Transverse colon (tissue), 4 donors: ENCODE measurements around the gene DBI. TPM values are rescaled to one million over a fixed set of nuclear protein-coding genes. Genes with fewer than 3 reads are reported as not detected.

Experiments
- DNase-seq: peaks from one replicate; pipeline ENCODE4 v3.0.0-alpha.2; 2019
- H3K27ac ChIP-seq, 4 donors: fragments of 200-600 bp; sonication (generic); 2 replicates each; pipeline ENCODE4 v1.5.1; 2016 to 2018; ENCODE audit warnings: inconsistent platforms in 4 of 4
- H3K27me3 ChIP-seq: fragments of 200-600 bp; sonication (generic); 2 replicates; pipeline ENCODE4 v1.5.1; 2017; ENCODE audit warnings: inconsistent platforms
- H3K36me3 ChIP-seq, 4 donors: fragments of 200-600 bp; sonication (generic); 2 replicates each; pipeline ENCODE4 v1.5.1; 2017 to 2019; ENCODE audit warnings: inconsistent platforms in 4 of 4
- H3K4me1 ChIP-seq, 4 donors: fragments of 200-600 bp; sonication (generic); 2 replicates each; pipeline ENCODE4 v1.5.1; 2017 to 2020; ENCODE audit warnings: inconsistent platforms in 4 of 4
- H3K4me3 ChIP-seq, 4 donors: fragments of 200-600 bp; sonication (generic); 1 replicate in 1 of 4; 2 replicates in 3 of 4; pipeline versions ENCODE4 v1.5.1 to v1.6.1; 2017 to 2019; ENCODE audit warnings: inconsistent platforms in 4 of 4
- H3K9me3 ChIP-seq, 2 donors: fragments of 200-600 bp; sonication (generic); 2 replicates each; pipeline ENCODE4 v1.5.1; 2017 to 2019; ENCODE audit warnings: inconsistent platforms in 2 of 2
- CTCF ChIP-seq, 5 experiments: fragments of 200-600 bp in 3 of 5; fragments of 450-650 bp in 2 of 5; sonication (generic) in 3 of 5; IDR thresholded peaks; 1 replicate in 2 of 5; 2 replicates in 3 of 5; pipeline ENCODE4 v1.5.1; 2016 to 2017; ENCODE audit warnings: antibody characterized with exemption in 5 of 5, inconsistent platforms in 3 of 5, mild to moderate bottlenecking in 2 of 5, moderate library complexity in 1 of 5
- EP300 ChIP-seq: sonication (generic); formaldehyde crosslinking; IDR thresholded peaks from one replicate; pipeline ENCODE4 v1.6.1; 2017; ENCODE audit warnings: antibody characterized with exemption, low read depth
- POLR2A ChIP-seq: fragments of 450-650 bp; IDR thresholded peaks from one replicate; pipeline ENCODE4 v1.6.1; 2016; ENCODE audit warnings: antibody characterized with exemption, mild to moderate bottlenecking, moderate library complexity
- POLR2AphosphoS5 ChIP-seq, 3 donors: sonication (generic); formaldehyde crosslinking; IDR thresholded peaks; one replicate each; pipeline ENCODE4 v1.6.1; 2016; ENCODE audit warnings: antibody characterized with exemption in 3 of 3
- WGBS, 2 donors: methylation state at CpG; one replicate each; pipeline ENCODE4 v1.1.5; 2018; ENCODE audit warnings: low coverage in 1 of 2; 5-methylcytosine and 5-hydroxymethylcytosine counted together
- in situ Hi-C, 4 donors: fragments of 200-750 bp; cut with MboI; loops; one replicate each; pipeline versions ENCODE4 v1.15.0 to v1.15.1; 2017; ENCODE audit warnings: low sequenced_read_pairs in 3 of 4, low pct_ligation_motif_present in 1 of 4, low pct_unique_long_range_greater_than_20kb in 1 of 4
- intact Hi-C: fragments of 100-400 bp; cut with DNase I; formaldehyde crosslinking; loops from one replicate; pipeline ENCODE4 v1.15.1; 2023; ENCODE audit warnings: low total_unique reads
- total RNA-seq, 4 donors: library from RNA; depleted of rRNA; stranded (reverse); fragments of >200 nt; gene quantifications; one replicate each; pipeline ENCODE4 v1.1.0, GENCODE V29; 2016

Gene DBI
- total RNA-seq, 4 donors from 2014 or later, result 33.8 to 212 (median 149) TPM

GRCh38 chr2:119383410-119384140 is 16.8 kb downstream of the DBI start:
- WGBS, 2 donors, result 56 to 67% methylated on average over 1 to 6 of the region's 6 CpGs
- Histone ChIP-seq H3K4me3 (no peak overlapping the region), H3K36me3 (no peaks in the 10 kb centered on the region), H3K9me3 (no peaks in the 10 kb centered on the region), H3K27me3 (no peaks in the 10 kb centered on the region), H3K4me1 (peaks cover 0 to 12% (median 9%) of the 10 kb centered on the region in 4 donors), H3K27ac (no peak overlapping the region)
- in situ Hi-C loops, result no loop called here
- no peak for TF ChIP-seq POLR2AphosphoS5 (IDR thresholded peaks at IDR 0.05)
- intact Hi-C loops, result no loop called here
- no peak for DNase-seq

- no peaks in the 10 kb centered on the region for H3K36me3 ChIP-seq
- in situ Hi-C loops (no loop called here), intact Hi-C loops (no loop called here)
- 96% methylated on average over 4 of the region's 4 CpGs; no CpG with 5 or more reads in 1 of the 2 donors for WGBS, 2 donors
- H3K4me3 ChIP-seq, result no peak overlapping the region
- TF ChIP-seq CTCF (IDR thresholded peaks at IDR 0.05), result no peak
- no peak for TF ChIP-seq POLR2AphosphoS5 (IDR thresholded peaks at IDR 0.05)
- TF ChIP-seq POLR2A, result no peak
- TF ChIP-seq EP300, result no peak
- no peak overlapping the region for H3K27ac ChIP-seq
- peaks cover 0 to 18% (median 15%) of the 10 kb centered on the region in 4 donors for H3K4me1 ChIP-seq
- DNase-seq, result no peak
- H3K9me3 ChIP-seq, result no peaks in the 10 kb centered on the region
- no peaks in the 10 kb centered on the region for H3K27me3 ChIP-seq
These were observed 18.2 kb downstream of the DBI start for GRCh38 chr2:119384971-119385370.

- intact Hi-C loops, result no loop called here
- H3K4me3 ChIP-seq, result no peak overlapping the region
- H3K9me3 ChIP-seq, result no peaks in the 10 kb centered on the region
- H3K27ac ChIP-seq, result no peak overlapping the region
- no peaks in the 10 kb centered on the region for H3K27me3 ChIP-seq
- TF ChIP-seq POLR2AphosphoS5 (IDR thresholded peaks at IDR 0.05) (no peak), CTCF (IDR thresholded peaks at IDR 0.05) (no peak), EP300 (no peak), POLR2A (no peak)
- WGBS, 2 donors, result 86 to 90% methylated on average over 2 to 3 of the region's 3 CpGs
- no peak for DNase-seq
- in situ Hi-C loops, result no loop called here
- peaks cover 0 to 20% (median 15%) of the 10 kb centered on the region in 4 donors for H3K4me1 ChIP-seq
- H3K36me3 ChIP-seq, result no peaks in the 10 kb centered on the region
These were observed 18.7 kb downstream of the DBI start for GRCh38 chr2:119385466-119385865.

GRCh38 chr2:119387381-119388129 is 20.8 kb downstream of the DBI start:
- Histone ChIP-seq H3K36me3 (no peaks in the 10 kb centered on the region), H3K9me3 (no peaks in the 10 kb centered on the region), H3K4me3 (no peak overlapping the region), H3K27me3 (no peaks in the 10 kb centered on the region), H3K27ac (peak overlapping the region; percentile 37 to 65 (median 59)), H3K4me1 (peaks cover 0 to 20% (median 15%) of the 10 kb centered on the region in 4 donors)
- TF ChIP-seq POLR2A (no peak), POLR2AphosphoS5 (IDR thresholded peaks at IDR 0.05) (no peak), EP300 (no peak), CTCF (IDR thresholded peaks at IDR 0.05) (no peak)
- in situ Hi-C loops, result no loop called here
- DNase-seq, result peak; percentile 55
- WGBS, 2 donors, result 43 to 49% methylated on average over 5 to 9 of the region's 9 CpGs
- intact Hi-C loops, result no loop called here
